ENCODE results near the gene WIPF2.

Gene WIPF2

DNA sequence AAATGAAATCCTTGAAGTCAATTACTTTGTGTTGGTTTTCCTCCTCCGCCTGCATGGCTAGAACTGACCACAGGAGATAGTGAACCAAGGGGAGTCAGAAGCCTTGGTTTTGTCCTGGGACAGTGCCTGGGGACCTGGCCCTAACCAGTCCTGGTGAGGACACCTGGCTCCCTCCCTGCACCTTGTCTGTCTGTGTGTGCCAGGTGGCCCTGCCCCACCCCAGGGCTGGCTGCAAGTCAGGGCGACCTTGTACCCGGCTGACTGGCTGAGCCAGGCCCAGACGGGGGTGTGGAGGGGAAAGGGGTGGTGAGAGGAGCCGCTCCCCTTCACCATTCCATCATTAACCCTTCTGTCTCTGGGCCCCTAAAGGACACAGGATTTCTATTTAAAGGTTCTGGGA lies 38.4 kb upstream of the WIPF2 start:
- Histone ChIP-seq H3K36me3 (ENCODE audit: control insufficient read depth in 4 of 4, insufficient read depth in 4 of 4, low read length in 3 of 4) (peaks cover 0 to 6% (median 4%) of the 10 kb centered on the region in 4 experiments), H3K9me3 (ENCODE audit: control extremely low read depth in 1 of 5, control insufficient read depth in 4 of 5, insufficient read depth in 2 of 5, low read depth in 1 of 5, low read length in 4 of 5) (no peaks in the 10 kb centered on the region), H3K4me1 (ENCODE audit: control extremely low read depth in 1 of 4, control insufficient read depth in 4 of 4, insufficient read depth in 4 of 4, low read length in 3 of 4) (peaks cover 0 to 16% (median 11%) of the 10 kb centered on the region in 4 experiments), H3K27me3 (replicated peaks in 2 of 5; ENCODE audit: control insufficient read depth in 4 of 5, insufficient read depth in 5 of 5, low read length in 4 of 5) (peaks cover 0 to 8% (median 0%) of the 10 kb centered on the region in 5 experiments), H3K4me3 (ENCODE audit: control insufficient read depth in 1 of 7, extremely low read depth in 1 of 7, insufficient read depth in 4 of 7, low read depth in 2 of 7, low read length in 6 of 7) (no peak overlapping the region), H3K27ac (ENCODE audit: insufficient read depth in 1 of 2, low read depth in 1 of 2, low read length in 2 of 2, poor library complexity in 1 of 2, severe bottlenecking in 2 of 2) (no peak overlapping the region)
- 100% methylated on average over 1 of the region's 5 CpGs for WGBS (ENCODE audit: insufficient coverage)
- ChIA-PET POLR2A (no interaction called here), CTCF (interaction anchor here (7.7 kb wide), 1 partner anchor 11 kb away, joined by 70 read pairs; no protein-coding TSS in a partner anchor)
- no peak for DNase-seq

DNA sequence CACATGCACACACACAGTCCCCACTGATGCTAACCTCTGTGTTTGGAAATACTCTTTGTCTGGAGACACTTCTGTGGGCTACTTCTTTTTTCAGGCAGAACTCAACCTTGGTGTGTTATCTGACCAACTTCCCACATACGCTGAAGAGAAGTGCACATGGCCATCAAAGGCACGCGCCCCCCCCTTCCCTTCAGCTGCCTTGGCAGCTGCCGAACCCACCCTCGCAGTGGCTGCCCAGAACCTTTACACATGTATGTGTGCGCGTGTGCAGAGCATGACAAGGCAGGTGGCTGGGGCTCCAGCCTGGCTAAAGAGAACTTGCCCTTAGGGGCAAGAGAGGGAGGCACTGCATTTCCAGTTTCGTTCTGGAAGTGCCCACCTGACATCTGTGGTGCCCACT lies 37.9 kb upstream of the WIPF2 start:
- Histone ChIP-seq H3K9me3 (ENCODE audit: control extremely low read depth in 1 of 5, control insufficient read depth in 4 of 5, insufficient read depth in 2 of 5, low read depth in 1 of 5, low read length in 4 of 5) (no peaks in the 10 kb centered on the region), H3K27me3 (replicated peaks in 2 of 5; ENCODE audit: control insufficient read depth in 4 of 5, insufficient read depth in 5 of 5, low read length in 4 of 5) (peaks cover 0 to 8% (median 0%) of the 10 kb centered on the region in 5 experiments), H3K4me3 (ENCODE audit: control insufficient read depth in 1 of 7, extremely low read depth in 1 of 7, insufficient read depth in 4 of 7, low read depth in 2 of 7, low read length in 6 of 7) (no peak overlapping the region), H3K4me1 (ENCODE audit: control extremely low read depth in 1 of 4, control insufficient read depth in 4 of 4, insufficient read depth in 4 of 4, low read length in 3 of 4) (peaks cover 0 to 16% (median 11%) of the 10 kb centered on the region in 4 experiments), H3K36me3 (ENCODE audit: control insufficient read depth in 4 of 4, insufficient read depth in 4 of 4, low read length in 3 of 4) (peaks cover 0 to 2% (median 1%) of the 10 kb centered on the region in 4 experiments), H3K27ac (ENCODE audit: insufficient read depth in 1 of 2, low read depth in 1 of 2, low read length in 2 of 2, poor library complexity in 1 of 2, severe bottlenecking in 2 of 2) (no peak overlapping the region)
- ChIA-PET CTCF (interaction anchor here (7.7 kb wide), 1 partner anchor 10 kb away, joined by 70 read pairs; no protein-coding TSS in a partner anchor), POLR2A (no interaction called here)
- DNase-seq: no peak
- 90% methylated on average over 7 of the region's 8 CpGs for WGBS (ENCODE audit: insufficient coverage)

DNA sequence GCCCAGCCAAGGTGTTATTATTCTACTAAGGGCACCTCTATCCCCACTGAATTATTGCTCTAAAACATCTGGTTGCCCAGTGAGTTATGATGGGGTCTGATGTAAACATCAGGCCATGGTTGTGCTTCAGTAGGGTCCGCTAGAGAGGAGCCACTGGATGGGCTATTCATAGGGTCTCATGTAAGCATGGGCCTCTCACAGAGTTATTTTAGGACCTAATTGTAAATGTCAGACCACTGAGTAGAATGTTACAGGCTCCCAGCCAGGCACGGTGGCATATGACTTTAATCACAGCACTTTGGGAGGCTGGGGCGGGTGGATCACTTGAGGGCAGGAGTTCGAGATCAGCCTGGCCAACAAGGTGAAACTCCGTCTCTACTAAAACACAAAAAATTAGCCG lies 36.5 kb upstream of the WIPF2 start:
- ChIA-PET POLR2A (interaction anchor here (0.7 kb wide), 1 partner anchor 720 kb away, joined by 12 read pairs; no protein-coding TSS in a partner anchor), CTCF (interaction anchor here (1.3 to 7.7 kb wide), 2 partner anchors 9 to 15 kb away, joined by 3 to 70 read pairs; no protein-coding TSS in a partner anchor)
- no peaks in the 10 kb centered on the region for H3K36me3 ChIP-seq (ENCODE audit: control insufficient read depth in 4 of 4, insufficient read depth in 4 of 4, low read length in 3 of 4)
- WGBS (ENCODE audit: insufficient coverage): 93% methylated on average over 2 of the region's 6 CpGs
- no peak overlapping the region for H3K4me3 ChIP-seq (ENCODE audit: control insufficient read depth in 1 of 7, extremely low read depth in 1 of 7, insufficient read depth in 4 of 7, low read depth in 2 of 7, low read length in 6 of 7)
- no peaks in the 10 kb centered on the region for H3K9me3 ChIP-seq (ENCODE audit: control extremely low read depth in 1 of 5, control insufficient read depth in 4 of 5, insufficient read depth in 2 of 5, low read depth in 1 of 5, low read length in 4 of 5)
- peaks cover 0 to 8% (median 4%) of the 10 kb centered on the region in 4 experiments for H3K4me1 ChIP-seq (ENCODE audit: control extremely low read depth in 1 of 4, control insufficient read depth in 4 of 4, insufficient read depth in 4 of 4, low read length in 3 of 4)
- H3K27me3 ChIP-seq (replicated peaks in 2 of 5; ENCODE audit: control insufficient read depth in 4 of 5, insufficient read depth in 5 of 5, low read length in 4 of 5): peaks cover 0 to 8% (median 0%) of the 10 kb centered on the region in 5 experiments
- no peak for DNase-seq
- no peak overlapping the region for H3K27ac ChIP-seq (ENCODE audit: insufficient read depth in 1 of 2, low read depth in 1 of 2, low read length in 2 of 2, poor library complexity in 1 of 2, severe bottlenecking in 2 of 2)

DNA sequence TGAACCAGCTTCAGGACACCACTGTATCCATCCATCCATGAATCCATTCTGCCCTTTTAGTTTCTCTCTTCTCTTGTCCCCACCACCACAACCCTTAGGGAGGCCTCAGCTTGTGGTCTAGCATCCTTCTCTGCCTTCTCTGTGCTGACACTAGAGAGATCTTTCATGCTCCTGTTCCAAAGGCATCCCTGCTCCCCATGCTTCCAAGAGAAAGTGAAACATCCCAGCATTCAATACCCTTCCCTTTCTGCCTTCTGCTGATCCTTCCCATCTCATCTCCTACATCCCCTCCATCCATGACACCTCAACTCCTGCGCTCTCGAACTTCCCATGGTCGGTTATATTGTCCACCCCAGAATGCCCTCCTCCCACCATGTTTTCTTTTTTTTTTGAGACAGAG lies 31.9 kb upstream of the WIPF2 start:
- WGBS (ENCODE audit: insufficient coverage): 100% methylated on average over 3 of the region's 3 CpGs
- ChIA-PET POLR2A (no interaction called here), CTCF (no interaction called here)

DNA sequence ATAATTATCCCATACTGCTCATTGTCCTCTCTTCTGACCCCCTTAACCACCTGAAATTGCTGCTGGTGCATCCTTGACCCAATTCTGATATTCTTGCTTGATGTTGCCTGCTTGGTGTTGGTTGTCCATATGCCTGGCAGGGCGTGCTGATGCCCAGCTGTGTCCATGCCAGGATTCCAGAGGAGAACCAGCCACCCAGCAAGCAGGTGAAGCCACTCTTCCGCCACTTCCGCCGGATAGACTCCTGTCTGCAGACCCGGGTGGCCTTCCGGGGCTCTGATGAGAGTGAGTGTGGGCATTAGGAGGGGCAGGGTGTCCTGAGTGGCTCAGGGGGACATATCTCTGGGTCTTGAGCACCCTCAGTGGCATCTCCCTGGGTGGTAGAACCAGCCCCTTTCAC lies 30.4 kb upstream of the WIPF2 start:
- 88% methylated on average over 1 of the region's 6 CpGs for WGBS (ENCODE audit: insufficient coverage)
- ChIA-PET POLR2A (no interaction called here), CTCF (interaction anchor here (1.1 to 8.2 kb wide), 8 partner anchors 7 to 173 kb away, joined by 3 to 70 read pairs (median 7); partner anchors contain the start of gene CSF3)
- no peaks in the 10 kb centered on the region for H3K9me3 ChIP-seq (ENCODE audit: control extremely low read depth in 1 of 5, control insufficient read depth in 4 of 5, insufficient read depth in 2 of 5, low read depth in 1 of 5, low read length in 4 of 5)
- no peak overlapping the region for H3K4me3 ChIP-seq (ENCODE audit: control insufficient read depth in 1 of 7, extremely low read depth in 1 of 7, insufficient read depth in 4 of 7, low read depth in 2 of 7, low read length in 6 of 7)
- DNase-seq: no peak
- H3K36me3 ChIP-seq (ENCODE audit: control insufficient read depth in 4 of 4, insufficient read depth in 4 of 4, low read length in 3 of 4): peaks cover 0 to 2% (median 0%) of the 10 kb centered on the region in 4 experiments
- peaks cover 0 to 3% (median 0%) of the 10 kb centered on the region in 5 experiments for H3K27me3 ChIP-seq (replicated peaks in 2 of 5; ENCODE audit: control insufficient read depth in 4 of 5, insufficient read depth in 5 of 5, low read length in 4 of 5)
- H3K4me1 ChIP-seq (ENCODE audit: control extremely low read depth in 1 of 4, control insufficient read depth in 4 of 4, insufficient read depth in 4 of 4, low read length in 3 of 4): peaks cover 0 to 21% (median 12%) of the 10 kb centered on the region in 4 experiments
- no peak overlapping the region for H3K27ac ChIP-seq (ENCODE audit: insufficient read depth in 1 of 2, low read depth in 1 of 2, low read length in 2 of 2, poor library complexity in 1 of 2, severe bottlenecking in 2 of 2)

More for the DNA sequence above, 31.9 kb upstream of the WIPF2 start:
- Histone ChIP-seq H3K4me1 (ENCODE audit: control extremely low read depth in 1 of 4, control insufficient read depth in 4 of 4, insufficient read depth in 4 of 4, low read length in 3 of 4) (peaks cover 0 to 17% (median 12%) of the 10 kb centered on the region in 4 experiments), H3K4me3 (ENCODE audit: control insufficient read depth in 1 of 7, extremely low read depth in 1 of 7, insufficient read depth in 4 of 7, low read depth in 2 of 7, low read length in 6 of 7) (no peak overlapping the region), H3K36me3 (ENCODE audit: control insufficient read depth in 4 of 4, insufficient read depth in 4 of 4, low read length in 3 of 4) (peaks cover 0 to 2% (median 0%) of the 10 kb centered on the region in 4 experiments), H3K27ac (ENCODE audit: insufficient read depth in 1 of 2, low read depth in 1 of 2, low read length in 2 of 2, poor library complexity in 1 of 2, severe bottlenecking in 2 of 2) (no peak overlapping the region), H3K9me3 (ENCODE audit: control extremely low read depth in 1 of 5, control insufficient read depth in 4 of 5, insufficient read depth in 2 of 5, low read depth in 1 of 5, low read length in 4 of 5) (no peaks in the 10 kb centered on the region), H3K27me3 (replicated peaks in 2 of 5; ENCODE audit: control insufficient read depth in 4 of 5, insufficient read depth in 5 of 5, low read length in 4 of 5) (peaks cover 0 to 2% (median 0%) of the 10 kb centered on the region in 5 experiments)
- DNase-seq: no peak

DNA sequence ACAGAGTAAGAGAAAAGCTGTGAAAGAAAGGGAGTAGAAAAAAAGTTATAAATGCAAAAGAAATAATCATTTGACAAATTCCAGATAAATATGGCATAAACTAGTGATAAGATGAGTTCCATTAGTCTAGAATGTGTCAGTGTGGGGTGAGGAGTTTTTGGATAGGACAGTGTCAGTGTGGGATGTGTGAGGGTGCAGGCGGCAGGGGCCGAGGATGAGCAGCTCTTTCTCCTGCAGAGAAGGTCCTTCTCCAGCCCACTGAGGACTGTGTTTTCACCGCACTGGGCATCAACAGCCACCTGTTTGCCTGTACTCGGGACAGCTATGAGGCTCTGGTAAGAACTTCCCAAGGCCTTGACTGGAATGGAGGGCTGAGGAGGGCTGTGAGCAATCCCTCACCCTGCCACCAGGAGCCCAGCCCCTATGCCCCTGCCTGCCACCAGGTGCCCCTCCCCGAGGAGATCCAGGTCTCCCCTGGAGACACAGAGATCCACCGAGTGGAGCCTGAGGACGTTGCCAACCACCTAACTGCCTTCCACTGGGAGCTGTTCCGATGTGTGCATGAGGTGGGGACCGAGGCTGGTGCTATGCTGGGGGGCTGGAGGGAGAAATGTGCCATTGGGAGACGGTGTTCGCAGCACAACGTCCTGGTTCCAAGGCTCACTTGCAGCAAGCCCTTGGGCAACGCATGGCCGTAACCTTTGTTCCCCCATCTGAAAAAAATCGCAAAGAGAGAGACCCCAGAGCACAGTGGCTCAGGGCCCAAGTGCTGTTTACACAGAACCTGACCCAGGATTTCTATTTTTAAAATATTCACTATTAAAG lies 28.7 kb upstream of the WIPF2 start:
- Histone ChIP-seq H3K4me3 (ENCODE audit: control insufficient read depth in 1 of 7, extremely low read depth in 1 of 7, insufficient read depth in 4 of 7, low read depth in 2 of 7, low read length in 6 of 7) (peak overlapping the region in 6 of 7 experiments; percentile 13 to 84 (median 76)), H3K27ac (ENCODE audit: insufficient read depth in 1 of 2, low read depth in 1 of 2, low read length in 2 of 2, poor library complexity in 1 of 2, severe bottlenecking in 2 of 2) (no peak overlapping the region), H3K9me3 (ENCODE audit: control extremely low read depth in 1 of 5, control insufficient read depth in 4 of 5, insufficient read depth in 2 of 5, low read depth in 1 of 5, low read length in 4 of 5) (no peaks in the 10 kb centered on the region), H3K27me3 (replicated peaks in 2 of 5; ENCODE audit: control insufficient read depth in 4 of 5, insufficient read depth in 5 of 5, low read length in 4 of 5) (peaks cover 0 to 3% (median 0%) of the 10 kb centered on the region in 5 experiments), H3K4me1 (ENCODE audit: control extremely low read depth in 1 of 4, control insufficient read depth in 4 of 4, insufficient read depth in 4 of 4, low read length in 3 of 4) (peaks cover 0 to 29% (median 12%) of the 10 kb centered on the region in 4 experiments), H3K36me3 (ENCODE audit: control insufficient read depth in 4 of 4, insufficient read depth in 4 of 4, low read length in 3 of 4) (peaks cover 0 to 2% (median 0%) of the 10 kb centered on the region in 4 experiments)
- WGBS (ENCODE audit: insufficient coverage): 43% methylated on average over 12 of the region's 15 CpGs
- peak; percentile 56 to 79 (median 74) for DNase-seq
- ChIA-PET CTCF (interaction anchor here (0.7 to 8.2 kb wide), 17 partner anchors 9 to 178 kb away, joined by 3 to 70 read pairs (median 6); partner anchors contain the start of gene CSF3), POLR2A (interaction anchor here (0.5 kb wide), 1 partner anchor 13 kb away, joined by 3 read pairs; no protein-coding TSS in a partner anchor)

Data from common myeloid progenitor, CD34-positive (primary cell).